AG04449 (cell line): ENCODE measurements around the gene B4GALT2.

Experiments
- CTCF ChIA-PET: fragments of 350-600 bp; formaldehyde crosslinking; extraction: SDS; loops from one replicate; lab custom pipeline; 2021; ENCODE audit warnings: antibody characterized with exemption; lab: Yijun Ruan, JAX
- POLR2A ChIA-PET: fragments of 400-600, 350-600 bp; formaldehyde crosslinking; extraction: SDS; loops from one replicate; lab custom pipeline; 2020; ENCODE audit warnings: antibody characterized with exemption, inconsistent platforms; lab: Yijun Ruan, JAX
- DNase-seq: peaks from one replicate; pipeline ENCODE4 v3.0.0-alpha.2; 2010; ENCODE audit warnings: low read depth, low spot score
- H3K4me3 ChIP-seq: 2 replicates; pipeline ENCODE4 v1.5.1; 2011; ENCODE audit warnings: low read depth, mild to moderate bottlenecking, control low read depth, low read length
- CTCF ChIP-seq: IDR thresholded peaks from one replicate; pipeline ENCODE4 v1.5.1; 2011; ENCODE audit warnings: mild to moderate bottlenecking, moderate library complexity, low read length, control low read depth, inconsistent platforms; ENCODE audit not compliant: insufficient read depth; ENCODE audit errors: missing control alignments

Gene B4GALT2

DNA sequence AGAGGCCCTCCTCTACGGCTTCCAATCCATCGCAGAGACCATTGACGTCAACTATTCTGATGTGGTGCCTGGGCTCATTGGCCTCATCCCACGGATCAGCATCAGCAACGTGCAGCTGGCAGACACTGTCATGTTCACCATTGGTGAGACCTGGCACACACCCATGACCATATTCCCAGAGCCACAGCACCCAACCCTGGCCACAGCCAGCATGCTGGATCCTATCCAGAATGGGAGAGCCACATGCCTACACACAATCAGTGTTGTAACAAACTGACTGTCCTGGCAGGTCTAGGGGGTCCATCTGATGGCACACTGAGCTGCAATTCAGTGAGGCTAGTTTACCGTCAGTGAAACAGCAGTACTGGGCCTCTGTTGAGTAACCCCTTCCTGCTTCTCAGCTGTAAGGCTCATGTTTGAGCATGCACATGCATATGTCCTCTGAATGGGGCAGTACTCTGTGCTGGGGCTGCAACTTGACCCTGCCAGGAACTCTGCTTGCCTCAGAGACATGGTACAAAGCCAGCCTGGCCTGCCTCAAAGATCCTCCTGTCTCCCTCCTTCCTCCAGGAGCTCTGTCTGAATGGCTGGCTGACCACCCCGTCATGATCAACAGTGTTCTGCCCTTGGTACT, 21.5 kb upstream of the B4GALT2 start:
- H3K4me3 ChIP-seq = no peak overlapping the region
- no peak for TF ChIP-seq CTCF
- CTCF ChIA-PET = interaction anchor here (2.2 kb wide), 1 partner anchor 194 kb away, joined by 9 read pairs; no protein-coding TSS in a partner anchor
- DNase-seq = no peak
- POLR2A ChIA-PET = no interaction called here

DNA sequence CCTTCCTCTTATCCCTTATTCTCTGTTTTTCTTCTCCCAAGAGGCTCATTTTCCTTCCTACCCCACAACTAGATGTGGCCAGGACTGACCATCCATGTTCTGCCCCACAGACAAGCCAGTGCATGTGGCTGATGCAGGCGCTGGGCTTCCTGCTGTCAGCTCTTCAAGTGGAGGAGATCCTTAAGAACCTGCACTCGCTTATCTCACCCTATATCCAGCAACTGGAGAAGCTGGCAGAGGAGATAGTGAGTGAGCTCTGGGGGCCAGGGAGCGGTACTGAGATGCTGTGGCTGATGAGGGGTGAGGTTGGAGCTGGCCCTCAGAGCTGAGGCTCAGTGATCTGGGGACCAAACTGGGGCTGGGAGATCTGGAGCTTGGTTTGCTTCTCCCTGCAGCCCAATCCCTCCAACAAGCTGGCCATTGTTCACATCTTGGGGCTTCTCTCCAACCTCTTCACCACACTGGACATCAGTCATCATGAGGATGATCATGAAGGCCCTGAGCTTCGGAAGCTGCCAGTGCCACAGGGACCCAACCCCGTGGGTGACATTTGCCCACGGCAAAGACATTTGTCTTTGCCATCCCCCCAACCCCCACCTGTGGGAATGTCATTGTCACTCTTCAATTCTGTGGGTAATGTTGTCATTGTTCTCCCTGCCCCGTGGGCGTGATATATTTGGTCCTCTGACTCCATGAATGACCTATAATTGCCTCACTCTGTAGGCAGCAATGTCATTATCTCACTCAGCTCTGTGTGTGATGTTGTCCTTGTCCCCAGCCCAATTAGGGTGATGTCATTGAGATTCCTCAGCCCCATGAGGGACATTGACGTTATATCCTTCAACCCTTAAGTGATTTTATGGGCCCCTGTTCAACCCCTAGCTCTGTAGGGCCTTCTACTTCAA, 20.4 kb upstream of the B4GALT2 start:
- no peak overlapping the region for H3K4me3 ChIP-seq
- no peak for TF ChIP-seq CTCF
- POLR2A ChIA-PET = no interaction called here
- DNase-seq = no peak
- CTCF ChIA-PET = interaction anchor here (1.2 to 2.2 kb wide), 5 partner anchors 11 to 195 kb away, joined by 3 to 9 read pairs (median 4); partner anchors contain the start of genes ARTN, ATP6V0B, DPH2 and IPO13

- no peak overlapping the region for H3K4me3 ChIP-seq
- TF ChIP-seq CTCF = no peak
- ChIA-PET POLR2A (no interaction called here), CTCF (interaction anchor here (1.5 kb wide), 1 partner anchor 10 kb away, joined by 5 read pairs; no protein-coding TSS in a partner anchor)
- no peak for DNase-seq
Observed at GRCh38 chr1:43960798-43961197, 18.2 kb upstream of the B4GALT2 start.

DNA sequence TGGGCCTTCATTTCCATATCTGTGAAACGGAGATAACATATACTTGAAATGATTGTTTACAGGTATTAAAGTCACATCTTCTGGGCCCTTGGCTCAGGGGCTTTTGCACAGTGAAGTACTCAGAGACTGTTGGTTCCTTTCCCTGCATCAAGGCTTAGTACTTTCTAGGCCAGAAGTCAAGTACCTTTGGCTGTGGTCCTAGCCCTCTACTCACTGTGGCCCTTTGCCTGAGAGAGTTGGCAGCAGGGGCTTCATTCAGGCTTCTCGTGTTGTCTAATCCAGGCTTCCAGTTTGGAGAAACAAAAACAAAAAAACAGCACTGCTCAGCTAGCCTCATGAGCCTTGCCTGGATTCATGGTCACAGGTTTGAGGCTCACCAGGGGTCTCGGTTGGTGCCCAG, 17.3 kb upstream of the B4GALT2 start:
- no peak for TF ChIP-seq CTCF
- ChIA-PET CTCF (interaction anchor here (1.5 kb wide), 2 partner anchors 11 to 198 kb away, joined by 3 to 5 read pairs; no protein-coding TSS in a partner anchor), POLR2A (no interaction called here)

DNA sequence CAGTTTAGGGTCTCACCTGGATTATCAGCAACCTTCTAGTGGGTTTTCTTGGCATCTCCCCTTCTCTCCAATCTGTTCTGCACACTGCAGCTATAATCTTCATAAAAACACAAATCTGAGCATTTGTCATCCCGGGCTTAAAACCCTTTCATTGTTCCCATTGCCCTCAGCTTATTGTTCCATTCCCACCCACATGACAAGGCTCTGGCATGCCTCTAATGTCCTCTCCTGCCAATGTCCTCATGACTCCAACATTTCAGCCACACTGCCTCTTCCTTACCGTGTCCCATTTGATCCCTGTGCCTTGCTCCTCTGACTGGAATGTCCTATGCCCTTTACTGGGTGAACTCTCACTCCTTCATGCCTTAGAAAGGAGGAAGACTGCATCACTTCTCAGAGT, 16.7 kb upstream of the B4GALT2 start:
- ChIA-PET POLR2A (no interaction called here), CTCF (interaction anchor here (1.5 kb wide), 1 partner anchor 198 kb away, joined by 3 read pairs; no protein-coding TSS in a partner anchor)
- no peak for DNase-seq
- no peak for TF ChIP-seq CTCF
- no peak overlapping the region for H3K4me3 ChIP-seq

More for the DNA sequence above, 17.3 kb upstream of the B4GALT2 start:
- no peak for DNase-seq
- H3K4me3 ChIP-seq = no peak overlapping the region

DNA sequence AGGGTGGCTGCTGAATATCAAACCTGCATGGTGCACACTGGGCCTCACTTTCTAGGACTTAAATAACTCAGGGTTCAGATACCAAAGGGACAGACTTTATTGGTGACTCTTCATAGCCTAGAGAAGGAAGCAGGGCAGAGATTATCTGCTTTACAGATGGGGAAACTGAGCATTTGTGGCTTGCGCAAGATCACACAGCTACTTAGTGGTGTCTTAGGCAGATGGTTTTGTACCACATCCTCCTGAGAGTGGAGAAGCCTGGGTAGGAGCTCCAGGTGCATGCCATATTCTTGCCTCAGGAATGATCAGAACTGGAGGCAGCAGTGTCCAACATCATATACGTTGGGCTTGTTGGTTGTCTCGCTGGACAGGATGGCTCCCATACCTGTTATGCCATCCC, 16.0 kb upstream of the B4GALT2 start:
- DNase-seq = no peak
- CTCF ChIA-PET = interaction anchor here (1.1 to 1.5 kb wide), 4 partner anchors 10 to 199 kb away, joined by 3 to 4 read pairs (median 3); no protein-coding TSS in a partner anchor
- H3K4me3 ChIP-seq = no peak overlapping the region
- TF ChIP-seq CTCF = no peak
- POLR2A ChIA-PET = no interaction called here
